ENCODE data around the gene LILRA6.
A peak's percentile ranks its signal among the peaks of the same experiment; 100 is the strongest.
"Not testable (repeated sequence)": the region's sequence is repeated elsewhere in the genome, so short reads cannot be mapped to it uniquely, and the experiment has no call there.

The LILRA6 gene

DNA sequence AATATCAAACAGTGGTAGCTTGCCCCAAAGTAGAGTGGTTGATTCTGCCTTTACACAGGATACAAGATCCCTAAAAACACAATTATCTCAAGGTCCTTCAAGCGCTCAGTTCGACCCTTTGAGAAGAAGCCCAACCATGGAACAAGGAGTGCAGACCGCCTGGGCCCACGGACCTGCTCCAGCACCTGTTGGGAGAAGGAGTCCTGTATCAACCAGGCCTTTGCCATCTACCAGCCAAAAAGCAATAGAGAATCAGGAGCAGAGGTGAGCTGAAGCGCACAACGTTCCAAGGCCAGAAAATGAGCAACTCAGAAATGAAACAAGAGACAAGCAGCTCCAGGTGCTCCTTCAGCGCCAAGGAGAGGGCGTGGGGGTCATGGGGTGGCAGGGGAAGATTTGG lies 13.4 kb downstream of the LILRA6 start:
- no peak for DNase-seq

DNA sequence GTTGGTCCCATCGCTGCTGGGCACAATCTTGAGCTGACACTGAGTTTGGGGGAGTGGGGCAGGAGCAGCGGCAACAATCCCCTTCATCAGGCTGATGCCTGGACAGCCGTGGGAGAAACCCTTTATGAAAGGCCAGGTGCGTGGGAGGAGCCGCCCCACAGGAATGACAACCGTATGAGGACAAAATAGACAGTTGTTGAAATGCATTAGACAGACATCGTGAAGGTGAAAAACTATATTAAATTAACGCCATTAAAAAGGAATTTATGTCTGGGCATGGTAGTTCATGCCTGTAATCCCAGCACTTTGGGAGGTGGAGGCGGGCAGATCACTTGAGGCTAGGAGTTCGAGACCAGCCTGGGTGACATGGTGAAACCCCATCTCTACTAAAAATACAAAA lies 18.0 kb downstream of the LILRA6 start:
- not testable (repeated sequence) for DNase-seq

- not testable (repeated sequence) for DNase-seq
These were observed 18.7 kb downstream of the LILRA6 start for GRCh38 chr19:54223937-54224281.

DNA sequence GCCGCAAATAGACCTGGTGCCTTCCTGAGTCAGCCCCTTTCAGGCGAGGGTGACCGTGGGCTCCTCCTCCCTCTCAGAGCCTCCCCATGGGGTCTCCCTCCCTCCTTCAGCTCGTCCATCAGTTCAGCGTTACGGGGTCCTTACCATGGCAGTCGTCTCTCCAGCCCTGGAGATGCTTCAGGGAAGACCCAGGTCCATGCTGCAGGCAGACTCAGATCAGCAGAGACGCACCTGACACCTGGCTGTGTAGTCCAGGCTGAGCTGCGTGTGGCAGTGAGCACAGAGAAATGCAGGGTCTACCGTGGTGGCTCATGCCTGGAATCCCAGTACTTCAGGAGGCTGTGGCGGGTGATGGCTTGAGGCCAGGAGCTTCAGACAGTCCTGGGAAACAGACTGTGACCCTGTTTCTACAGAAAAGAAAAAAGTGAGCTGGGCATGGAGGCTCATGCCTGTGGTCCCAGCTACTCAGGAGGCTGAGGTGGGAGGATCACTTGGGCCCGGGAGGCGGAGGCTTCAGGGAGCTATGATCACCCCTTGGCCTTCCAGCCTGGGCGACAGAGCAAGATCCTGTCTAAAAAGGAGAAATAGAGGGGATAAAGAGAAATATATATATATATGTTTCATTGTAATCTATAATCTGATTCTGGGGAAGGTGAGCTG lies 19.2 kb downstream of the LILRA6 start:
- not testable (repeated sequence) for DNase-seq

DNA sequence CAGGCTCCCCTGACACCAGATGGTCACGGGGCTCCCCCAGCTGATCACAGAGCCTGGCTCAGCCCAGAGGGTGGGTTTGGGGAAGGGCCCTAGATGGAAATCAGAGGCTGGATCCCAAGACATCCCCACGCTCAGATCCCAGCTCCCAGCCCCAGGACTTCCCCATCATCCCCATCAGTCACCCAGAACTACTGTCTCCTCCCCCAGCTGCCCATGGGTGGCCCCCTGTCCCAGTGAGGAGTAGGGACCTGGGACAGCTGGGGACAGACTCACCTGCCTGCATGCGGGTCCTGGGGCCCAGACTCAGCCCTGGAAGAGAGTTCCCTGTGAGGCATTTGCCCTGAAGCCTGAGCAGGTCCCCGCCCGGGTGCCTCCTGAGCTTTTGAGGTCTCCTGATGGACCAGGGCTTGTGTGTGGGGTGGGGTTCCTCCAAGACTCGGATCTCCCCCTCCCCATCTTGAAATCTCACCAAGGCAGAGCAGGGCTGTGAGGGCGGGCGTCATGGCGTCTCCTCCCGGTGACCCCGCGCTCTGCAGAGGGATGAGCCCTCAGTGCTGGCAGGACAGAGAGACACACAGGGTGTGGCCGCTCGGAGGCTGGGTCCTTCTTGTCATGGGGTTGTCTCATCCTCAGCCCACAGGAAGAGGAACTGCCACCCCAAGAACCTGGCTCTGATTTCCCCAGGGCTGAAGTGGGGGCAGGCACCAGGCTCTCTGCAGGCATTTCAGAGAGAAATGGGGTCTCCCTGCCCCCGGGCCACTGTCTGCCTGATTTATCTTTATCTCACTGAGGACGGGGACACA lies 19.9 kb downstream of the LILRA6 start, which contains the start of gene LILRB3:
TSS of gene LILRB3 (minus strand) at position 534 of the 803 bp plus-strand sequence. CDS start at position 503, 31 bp downstream.
- not testable (repeated sequence) for DNase-seq

GRCh38 chr19:54221947-54222346 lies 20.6 kb downstream of the LILRA6 start:
- DNase-seq = not testable (repeated sequence)

DNA sequence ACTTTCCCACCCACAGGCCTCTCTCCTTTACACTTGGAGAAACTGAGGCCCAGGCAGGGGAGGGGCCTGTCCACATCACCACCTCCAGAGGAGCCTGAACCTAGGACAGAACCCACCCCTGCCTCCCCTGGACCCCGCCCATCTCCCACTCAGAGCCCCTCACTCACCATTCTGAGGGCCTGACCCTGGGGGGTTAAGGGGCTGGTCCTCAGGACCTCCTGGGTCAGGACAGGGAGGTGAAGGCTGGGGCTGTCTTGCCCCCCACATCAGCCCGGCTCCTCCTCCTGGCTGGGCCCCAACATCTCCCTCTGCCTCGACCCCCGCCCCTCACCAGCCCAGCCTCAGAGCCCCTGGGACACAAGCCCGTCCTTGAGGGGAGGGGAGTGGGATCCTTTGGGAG lies 22.9 kb downstream of the LILRA6 start:
- not testable (repeated sequence) for DNase-seq

GRCh38 chr19:54218960-54219661 lies 23.5 kb downstream of the LILRA6 start:
- no peak for DNase-seq

DNA sequence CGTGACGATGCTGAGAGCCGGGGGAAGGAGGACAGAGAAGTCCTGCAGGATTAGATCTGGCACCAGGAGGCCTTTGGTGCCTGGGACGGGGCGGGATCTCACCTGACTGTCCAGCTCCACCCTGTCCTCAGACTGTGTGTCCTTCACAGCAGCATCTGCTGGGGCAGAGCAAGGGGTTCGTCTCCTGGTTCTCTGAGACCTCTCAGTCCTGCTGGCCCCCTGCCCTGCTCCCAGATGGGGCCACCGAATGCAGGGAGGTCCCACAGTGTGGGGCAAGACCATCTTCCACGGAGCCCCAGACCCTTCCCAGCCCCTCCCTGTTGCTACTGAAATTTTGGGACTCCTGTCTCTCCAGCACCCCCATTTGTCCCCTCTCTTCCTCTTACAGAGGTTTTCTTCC lies 24.3 kb downstream of the LILRA6 start:
- DNase-seq = no peak

GRCh38 chr19:54217517-54218247 lies 24.9 kb downstream of the LILRA6 start:
- DNase-seq = not testable (repeated sequence)

GRCh38 chr19:54216869-54217268 lies 25.7 kb downstream of the LILRA6 start:
- no peak for DNase-seq

DNA sequence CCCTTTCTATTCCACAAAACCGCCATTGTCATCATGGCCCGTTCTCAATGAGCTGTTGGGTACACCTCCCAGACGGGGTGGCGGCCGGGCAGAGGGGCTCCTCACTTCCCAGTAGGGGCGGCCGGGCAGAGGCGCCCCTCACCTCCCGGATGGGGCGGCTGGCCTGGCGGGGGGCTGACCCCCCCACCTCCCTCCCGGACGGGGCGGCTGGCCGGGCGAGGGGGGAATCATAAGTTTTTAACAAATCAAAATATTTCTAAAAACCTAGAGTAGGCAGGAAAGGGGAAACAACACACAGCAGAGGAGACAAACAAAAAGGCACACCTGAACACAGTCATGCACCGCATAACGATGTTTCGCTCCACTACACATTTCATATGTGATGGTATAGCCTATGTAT lies 27.9 kb downstream of the LILRA6 start:
- DNase-seq = not testable (repeated sequence)

DNA sequence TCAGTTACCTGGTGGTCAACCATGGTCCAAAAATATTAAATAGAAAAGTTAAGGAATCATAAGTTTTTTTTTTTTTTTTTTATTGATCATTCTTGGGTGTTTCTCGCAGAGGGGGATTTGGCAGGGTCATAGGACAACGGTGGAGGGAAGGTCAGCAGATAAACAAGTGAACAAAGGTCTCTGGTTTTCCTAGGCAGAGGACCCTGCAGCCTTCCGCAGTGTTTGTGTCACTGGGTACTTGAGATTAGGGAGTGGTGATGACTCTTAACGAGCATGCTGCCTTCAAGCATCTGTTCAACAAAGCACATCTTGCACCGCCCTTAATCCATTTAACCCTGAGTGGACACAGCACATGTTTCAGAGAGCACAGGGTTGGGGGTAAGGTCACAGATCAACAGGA lies 28.4 kb downstream of the LILRA6 start:
- not testable (repeated sequence) for DNase-seq

- no peak for DNase-seq
These were observed 31.4 kb downstream of the LILRA6 start for GRCh38 chr19:54211235-54211634.

- peak; percentile 59 for DNase-seq
These were observed 32.6 kb downstream of the LILRA6 start for GRCh38 chr19:54209811-54210494.

DNA sequence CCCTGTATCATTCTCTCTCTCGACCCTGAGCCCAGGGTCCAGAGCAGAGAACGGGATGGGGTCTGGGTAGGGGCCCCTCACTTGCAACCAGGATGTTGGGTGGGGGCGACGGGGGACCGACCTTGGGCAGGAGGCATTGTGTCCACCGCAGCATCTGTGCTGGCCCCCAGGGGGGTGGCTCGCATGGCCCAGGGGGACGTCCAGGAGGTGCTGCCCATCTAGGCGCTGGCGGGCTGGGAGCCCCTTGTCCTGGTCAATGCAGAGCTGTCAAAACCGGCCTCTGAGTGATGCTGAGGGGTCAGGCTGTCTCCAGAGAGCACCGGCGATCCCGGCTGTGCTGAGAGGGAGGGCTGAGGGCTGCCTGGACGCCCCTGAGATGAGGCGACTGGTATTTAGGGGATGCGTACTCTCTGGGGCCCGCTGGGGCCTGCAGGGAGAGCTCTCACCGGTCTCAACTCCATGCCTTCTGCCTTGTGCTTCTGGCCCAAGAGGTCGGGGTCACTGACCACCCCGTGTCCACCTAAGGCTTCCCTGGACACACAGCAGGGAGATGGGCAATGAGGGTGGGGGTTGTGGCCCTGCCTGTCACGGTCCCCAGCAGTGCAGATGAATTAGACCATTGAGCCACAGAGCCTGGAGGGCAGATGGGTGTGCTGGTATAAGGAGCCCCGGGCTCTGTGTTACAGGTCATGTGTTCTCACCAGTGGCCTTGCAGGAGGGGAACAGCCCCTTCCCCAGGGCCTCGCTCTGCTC lies 33.4 kb downstream of the LILRA6 start:
- DNase-seq = peak; percentile 58

GRCh38 chr19:54208784-54209057 lies 33.9 kb downstream of the LILRA6 start:
- DNase-seq = peak; percentile 50

DNA sequence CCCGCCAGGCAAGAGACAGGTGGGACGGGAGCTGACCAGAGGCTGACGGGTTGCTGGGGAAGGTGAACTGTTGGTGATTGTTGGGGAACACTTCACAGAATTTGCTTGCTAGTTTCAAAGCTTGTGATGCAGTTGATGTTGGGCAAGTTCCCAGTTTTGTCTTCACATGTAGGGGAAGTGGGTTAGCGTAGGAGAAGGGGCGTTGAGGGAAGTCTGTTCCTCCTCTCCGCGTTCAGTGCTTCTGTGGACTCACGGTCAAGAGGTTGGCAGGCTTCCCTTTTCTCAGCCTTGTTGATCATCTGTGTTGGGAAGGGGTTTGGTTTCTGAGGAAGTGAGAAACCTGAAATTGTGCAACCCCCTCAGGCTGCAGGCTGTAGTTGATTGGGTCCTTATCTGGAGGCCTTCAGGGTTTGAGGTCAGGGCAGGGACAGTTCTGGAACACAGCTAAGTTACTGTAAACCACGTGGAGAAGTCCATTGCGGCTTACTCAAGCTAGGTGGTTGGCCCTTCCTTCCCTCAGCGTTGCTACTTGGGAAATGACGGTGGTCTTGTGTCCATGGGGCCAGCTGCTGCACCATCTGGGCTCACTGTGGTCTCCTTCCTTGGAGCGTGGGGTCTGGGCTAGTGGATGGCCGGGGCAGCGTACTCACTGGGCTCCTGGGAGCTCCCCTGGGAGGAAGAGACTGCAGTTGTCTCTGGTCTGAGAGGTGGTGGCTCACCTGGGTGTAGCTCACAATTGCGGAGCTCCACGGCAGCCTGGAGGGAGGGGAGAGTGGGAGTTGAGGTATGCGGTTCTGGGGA lies 34.4 kb downstream of the LILRA6 start:
- peak; percentile 66 for DNase-seq

DNA sequence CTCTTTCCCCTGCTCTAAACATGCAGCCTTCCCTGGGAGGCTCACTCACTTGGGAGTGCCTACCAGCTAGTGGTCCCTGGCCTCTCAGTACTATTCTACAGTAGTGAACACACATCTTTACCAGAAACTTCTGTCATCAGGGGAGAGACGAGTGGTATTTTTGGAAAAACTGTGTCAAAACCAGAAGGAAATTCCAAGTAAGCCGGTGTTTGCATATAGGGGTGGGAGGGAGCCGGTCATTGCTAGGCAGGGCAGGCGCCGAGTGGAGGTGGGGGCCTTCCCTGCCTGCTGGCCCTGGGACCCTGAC lies 35.0 kb downstream of the LILRA6 start:
- DNase-seq = no peak

DNA sequence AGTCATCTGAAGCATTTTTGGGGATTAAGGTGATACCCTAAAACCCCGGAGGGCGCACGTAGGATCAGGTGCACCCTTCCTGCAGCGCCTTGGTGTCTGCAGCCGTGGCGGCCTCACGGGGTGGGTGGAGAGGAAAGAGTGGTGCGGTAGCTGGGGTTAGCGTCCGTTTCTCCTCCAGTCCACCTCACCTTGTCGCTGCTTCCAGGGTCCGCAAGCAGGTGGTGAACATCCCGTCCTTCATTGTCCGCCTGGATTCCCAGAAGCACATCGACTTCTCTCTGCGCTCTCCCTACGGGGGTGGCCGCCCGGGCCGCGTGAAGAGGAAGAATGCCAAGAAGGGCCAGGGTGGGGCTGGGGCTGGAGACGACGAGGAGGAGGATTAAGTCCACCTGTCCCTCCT lies 35.4 kb downstream of the LILRA6 start:
- DNase-seq = not testable (repeated sequence)

DNA sequence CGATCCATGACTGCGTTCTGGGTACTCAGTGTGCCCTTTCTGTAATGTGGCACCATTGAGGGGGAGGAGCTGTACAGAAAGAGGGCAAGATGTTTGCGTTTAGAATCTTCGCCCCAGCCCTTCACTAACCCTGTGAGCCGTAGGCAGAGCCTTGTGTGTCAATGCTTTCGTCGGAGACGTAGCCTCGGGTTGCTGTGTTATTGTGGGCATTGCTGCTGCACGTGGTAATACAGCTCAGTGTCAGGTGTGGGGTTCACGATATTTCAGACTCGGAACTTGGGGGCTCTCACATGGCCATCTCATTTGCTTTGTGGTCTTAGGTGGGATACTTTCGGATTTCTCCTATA lies 35.8 kb downstream of the LILRA6 start:
- no peak for DNase-seq
